Breast epithelium (tissue), 4 donors: ENCODE results near the gene LAIR1. TPM values are rescaled to one million over a fixed set of nuclear protein-coding genes. Genes with fewer than 3 reads are reported as not detected.

Source experiments
- DNase-seq, 2 donors: peaks; one replicate each; pipeline ENCODE4 v3.0.0-alpha.2; 2019; ENCODE audit warnings: low spot score in 2 of 2
- H3K27ac ChIP-seq, 2 donors: fragments of 200-600 bp; sonication (generic) in 1 of 2; one replicate each; pipeline ENCODE4 v1.5.1; 2016 to 2019; ENCODE audit warnings: mild to moderate bottlenecking in 1 of 2
- H3K27me3 ChIP-seq, 2 donors: fragments of 200-600 bp; sonication (generic) in 1 of 2; one replicate each; pipeline versions ENCODE4 v1.5.1 to v1.6.0; 2017 to 2019; ENCODE audit warnings: control low read depth in 1 of 2, mild to moderate bottlenecking in 1 of 2
- H3K36me3 ChIP-seq: fragments of 200-600 bp; one replicate; pipeline ENCODE4 v1.5.1; 2019
- H3K4me1 ChIP-seq, 2 donors: fragments of 200-600 bp; sonication (generic); one replicate each; pipeline ENCODE4 v1.5.1; 2016 to 2019; ENCODE audit warnings: control low read depth in 1 of 2
- H3K4me3 ChIP-seq, 3 donors: fragments of 200-600 bp; sonication (generic); 1 replicate in 2 of 3; 2 replicates in 1 of 3; pipeline ENCODE4 v1.5.1; 2016 to 2019; ENCODE audit warnings: mild to moderate bottlenecking in 3 of 3, moderate library complexity in 2 of 3
- H3K9me3 ChIP-seq, 2 donors: fragments of 200-600 bp; sonication (generic) in 1 of 2; one replicate each; pipeline ENCODE4 v1.5.1; 2016 to 2019; ENCODE audit warnings: control low read depth in 1 of 2
- CTCF ChIP-seq, 3 donors: fragments of 450-650 bp; IDR thresholded peaks; one replicate each; pipeline ENCODE4 v1.5.1; 2016 to 2017; ENCODE audit warnings: antibody characterized with exemption in 3 of 3, mild to moderate bottlenecking in 3 of 3, moderate library complexity in 3 of 3
- POLR2A ChIP-seq: fragments of 450-650 bp; IDR thresholded peaks from one replicate; pipeline ENCODE4 v1.6.1; 2016; ENCODE audit warnings: antibody characterized with exemption, mild to moderate bottlenecking, moderate library complexity
- POLR2AphosphoS5 ChIP-seq, 3 donors: sonication (generic); formaldehyde crosslinking; IDR thresholded peaks; one replicate each; pipeline ENCODE4 v1.6.1; 2017; ENCODE audit warnings: antibody characterized with exemption in 3 of 3
- intact Hi-C: fragments of 100-400 bp; cut with DNase I; formaldehyde crosslinking; loops from one replicate; pipeline ENCODE4 v1.15.1; 2023; ENCODE audit warnings: low total_unique reads
- total RNA-seq, 3 donors: library from RNA; depleted of rRNA; stranded (reverse); fragments of >200 nt; gene quantifications; one replicate each; pipeline ENCODE4 v1.1.0, GENCODE V29; 2016

LAIR1 gene
- total RNA-seq, 3 donors from 2014 or later, result 11.8 to 44.5 (median 23.1) TPM

- DNase-seq, result no peak
- intact Hi-C loops, result loop anchor here (5.0 kb wide), 1 partner anchor 41 kb away; no protein-coding TSS in a partner anchor
Measured at GRCh38 chr19:54356444-54357056, 8.2 kb downstream of the LAIR1 start.

GRCh38 chr19:54355675-54356074 is 9.1 kb downstream of the LAIR1 start:
- H3K9me3 ChIP-seq, result no peaks in the 10 kb centered on the region
- H3K27ac ChIP-seq, result no peak overlapping the region
- no peaks in the 10 kb centered on the region for H3K36me3 ChIP-seq
- no peak for DNase-seq
- H3K4me3 ChIP-seq, result no peak overlapping the region
- no peaks in the 10 kb centered on the region for H3K4me1 ChIP-seq
- peaks cover 0 to 13% of the 10 kb centered on the region in 2 donors for H3K27me3 ChIP-seq
- intact Hi-C loops, result loop anchor here (5.0 kb wide), 1 partner anchor 42 kb away; no protein-coding TSS in a partner anchor
- TF ChIP-seq POLR2A (no peak), CTCF (IDR thresholded peaks at IDR 0.05) (no peak), POLR2AphosphoS5 (IDR thresholded peaks at IDR 0.05) (no peak)

More at GRCh38 chr19:54356444-54357056, 8.2 kb downstream of the LAIR1 start:
- Histone ChIP-seq H3K4me3 (no peak overlapping the region), H3K27me3 (peaks cover 0 to 13% of the 10 kb centered on the region in 2 donors), H3K36me3 (no peaks in the 10 kb centered on the region), H3K27ac (no peak overlapping the region), H3K4me1 (no peaks in the 10 kb centered on the region), H3K9me3 (no peaks in the 10 kb centered on the region)
- TF ChIP-seq POLR2AphosphoS5 (IDR thresholded peaks at IDR 0.05) (no peak), POLR2A (no peak), CTCF (IDR thresholded peaks at IDR 0.05) (no peak)

DNA sequence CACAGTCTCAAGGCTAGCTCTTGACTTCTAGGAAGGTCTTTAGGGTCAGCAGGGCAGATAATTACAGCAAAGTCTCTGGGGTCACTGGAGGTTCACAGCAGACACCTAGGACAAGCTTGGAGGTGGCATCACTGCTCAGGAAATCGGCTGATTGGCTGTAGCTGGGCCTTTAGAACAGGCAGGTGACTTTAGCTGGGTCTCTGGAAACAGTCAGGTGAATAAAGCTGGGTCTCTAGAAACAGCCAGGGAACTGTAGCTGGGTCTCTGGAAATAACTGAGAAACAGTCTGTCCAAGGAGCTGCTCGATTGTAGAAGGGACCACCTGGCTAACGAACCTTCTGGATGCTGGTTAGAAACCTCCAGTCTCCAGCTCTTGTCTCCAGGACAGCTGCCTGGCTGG is 10.0 kb downstream of the LAIR1 start:
- Histone ChIP-seq H3K4me3 (no peak overlapping the region), H3K4me1 (no peaks in the 10 kb centered on the region), H3K9me3 (no peaks in the 10 kb centered on the region), H3K27me3 (peaks cover 0 to 13% of the 10 kb centered on the region in 2 donors), H3K36me3 (no peaks in the 10 kb centered on the region), H3K27ac (no peak overlapping the region)
- DNase-seq, result no peak
- TF ChIP-seq POLR2AphosphoS5 (IDR thresholded peaks at IDR 0.05) (no peak), POLR2A (no peak), CTCF (IDR thresholded peaks at IDR 0.05) (no peak)
- intact Hi-C loops, result loop anchor here (5.0 kb wide), 1 partner anchor 43 kb away; no protein-coding TSS in a partner anchor

- Histone ChIP-seq H3K27ac (no peak overlapping the region), H3K9me3 (no peaks in the 10 kb centered on the region), H3K36me3 (no peaks in the 10 kb centered on the region), H3K27me3 (peaks cover 0 to 20% of the 10 kb centered on the region in 2 donors), H3K4me1 (no peaks in the 10 kb centered on the region), H3K4me3 (no peak overlapping the region)
- intact Hi-C loops, result no loop called here
- no peak for DNase-seq
- TF ChIP-seq POLR2A (no peak), POLR2AphosphoS5 (IDR thresholded peaks at IDR 0.05) (no peak), CTCF (IDR thresholded peaks at IDR 0.05) (no peak)
Measured at GRCh38 chr19:54352546-54352945, 12.2 kb downstream of the LAIR1 start.

DNA sequence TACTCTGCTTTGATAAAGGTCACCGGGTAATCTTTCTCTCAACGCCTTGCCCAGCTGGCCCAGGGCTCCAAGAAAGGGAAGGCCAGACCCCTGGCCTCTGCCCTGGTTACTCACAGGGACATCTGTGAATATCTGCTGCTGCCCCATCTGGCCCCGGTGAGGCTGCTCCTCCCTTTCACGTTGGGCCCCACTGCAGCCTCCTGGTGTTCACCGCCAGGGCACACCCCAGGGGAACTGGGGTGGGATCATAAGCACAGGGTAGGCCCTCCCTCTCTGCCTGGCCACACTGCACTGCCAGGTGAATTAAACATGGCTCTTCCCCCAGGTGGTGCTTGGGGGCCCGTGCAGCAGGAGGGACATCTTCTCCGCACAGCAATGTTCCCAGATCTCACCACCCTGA is 12.7 kb downstream of the LAIR1 start:
- Histone ChIP-seq H3K27ac (no peak overlapping the region), H3K27me3 (peaks cover 0 to 15% of the 10 kb centered on the region in 2 donors), H3K36me3 (no peaks in the 10 kb centered on the region), H3K4me1 (no peaks in the 10 kb centered on the region), H3K4me3 (no peak overlapping the region), H3K9me3 (no peaks in the 10 kb centered on the region)
- intact Hi-C loops, result no loop called here
- no peak for DNase-seq
- TF ChIP-seq CTCF (IDR thresholded peaks at IDR 0.05) (no peak), POLR2AphosphoS5 (IDR thresholded peaks at IDR 0.05) (no peak), POLR2A (no peak)
